H1 (cell line): Measurements from ENCODE around the gene KIR2DL4. TPM values are rescaled to one million over a fixed set of nuclear protein-coding genes. Genes with fewer than 3 reads are reported as not detected.

Experiments used
- CTCF ChIA-PET: fragments of 300-600 bp; sonication (Branson Sonifier 250); formaldehyde crosslinking; loops from one replicate; lab custom pipeline; 2021; ENCODE audit not compliant: partially characterized antibody; lab: Charles Lee
- POLR2A ChIA-PET: fragments of 300-600 bp; sonication (Branson Sonifier 250); formaldehyde crosslinking; loops from one replicate; lab custom pipeline; 2021; ENCODE audit warnings: inconsistent platforms; ENCODE audit not compliant: partially characterized antibody; lab: Charles Lee
- DNase-seq, 2 experiments: peaks; one replicate each; pipeline versions ENCODE4 v3.0.0 to v3.0.0-alpha.2; 2010 to 2022; ENCODE audit warnings: low spot score in 2 of 2, low read depth in 1 of 2, mixed read lengths in 1 of 2
- FAIRE-seq: peaks from 2 replicates; lab custom pipeline; 2011; peaks lifted over from hg19 to GRCh38; lab: Jason Lieb, UNC
- H2AFZ ChIP-seq: 2 replicates; pipeline ENCODE4 v1.8.1; 2012; ENCODE audit warnings: low read length, inconsistent platforms
- H2AK5ac ChIP-seq: 2 replicates; pipeline ENCODE4 v1.6.1; 2013; ENCODE audit warnings: low read depth, low read length
- H2BK120ac ChIP-seq: replicated peaks from 2 replicates; pipeline ENCODE3; 2013; ENCODE audit warnings: low read depth, low read length, inconsistent platforms
- H2BK12ac ChIP-seq: 2 replicates; pipeline ENCODE4 v1.6.1; 2013; ENCODE audit warnings: low read depth, low read length
- H2BK15ac ChIP-seq: 2 replicates; pipeline ENCODE4 v1.6.1; 2013; ENCODE audit warnings: low read length
- H2BK20ac ChIP-seq: 2 replicates; pipeline ENCODE4 v1.6.1; 2013; ENCODE audit warnings: low read length
- H2BK5ac ChIP-seq: 2 replicates; pipeline ENCODE4 v1.6.1; 2013; ENCODE audit warnings: low read depth, low read length
- H3K14ac ChIP-seq: 2 replicates; pipeline ENCODE4 v1.6.1; 2013; ENCODE audit warnings: inconsistent platforms; ENCODE audit not compliant: insufficient read length
- H3K18ac ChIP-seq: 2 replicates; pipeline ENCODE4 v1.6.1; 2013; ENCODE audit warnings: low read length; ENCODE audit errors: extremely low read depth
- H3K23ac ChIP-seq: 2 replicates; pipeline ENCODE4 v1.6.1; 2013; ENCODE audit warnings: inconsistent platforms; ENCODE audit not compliant: insufficient read length
- H3K23me2 ChIP-seq: 2 replicates; pipeline ENCODE4 v1.6.1; 2013; ENCODE audit warnings: low read depth, low read length
- H3K27ac ChIP-seq: 2 replicates; pipeline ENCODE4 v1.6.1; 2011; ENCODE audit warnings: low read depth, low read length, inconsistent platforms
- H3K27me3 ChIP-seq, 4 experiments: replicated peaks in 1 of 4; 1 replicate in 1 of 4; 2 replicates in 3 of 4; pipeline versions ENCODE4 v1.6.1 to v1.8.1; 2011 to 2013; ENCODE audit warnings: low read length in 3 of 4, mild to moderate bottlenecking in 3 of 4, inconsistent platforms in 2 of 4, mixed read lengths in 2 of 4, moderate library complexity in 1 of 4; ENCODE audit not compliant: control insufficient read depth in 3 of 4, insufficient read depth in 3 of 4; ENCODE audit errors: extremely low read depth in 1 of 4
- H3K36me3 ChIP-seq, 4 experiments: 2 replicates each; pipeline versions ENCODE4 v1.6.1 to v1.8.1; 2011 to 2013; ENCODE audit warnings: mild to moderate bottlenecking in 4 of 4, low read length in 3 of 4, moderate library complexity in 2 of 4, control low read depth in 1 of 4, inconsistent platforms in 1 of 4; ENCODE audit not compliant: insufficient read depth in 4 of 4, control insufficient read depth in 2 of 4
- H3K4ac ChIP-seq: replicated peaks from 2 replicates; pipeline ENCODE3; 2013; ENCODE audit warnings: low read length, low read depth, mixed read lengths, inconsistent platforms; ENCODE audit not compliant: insufficient read length
- H3K4me1 ChIP-seq, 4 experiments: replicated peaks in 1 of 4; 1 replicate in 1 of 4; 2 replicates in 3 of 4; pipeline versions ENCODE4 v1.6.1 to v1.8.1; 2011 to 2013; ENCODE audit warnings: low read length in 3 of 4, inconsistent platforms in 2 of 4, mixed read lengths in 1 of 4; ENCODE audit not compliant: insufficient read depth in 4 of 4, control insufficient read depth in 3 of 4
- H3K4me2 ChIP-seq, 2 experiments: 2 replicates each; pipeline versions ENCODE4 v1.6.1 to v1.8.1; 2011 to 2013; ENCODE audit warnings: low read depth in 2 of 2, low read length in 2 of 2, control low read depth in 1 of 2, inconsistent platforms in 1 of 2, mild to moderate bottlenecking in 1 of 2; ENCODE audit not compliant: insufficient read depth in 1 of 2
- H3K4me3 ChIP-seq, 4 experiments: fragments of 200-600, 300-600 bp in 1 of 4; sonication (generic), shearing (Covaris generic), sonication (Bioruptor Twin) in 1 of 4; 2 replicates each; pipeline versions ENCODE4 v1.5.1 to v1.8.1; 2011 to 2016; ENCODE audit warnings: low read length in 4 of 4, low read depth in 3 of 4, control low read depth in 2 of 4, inconsistent platforms in 2 of 4, mild to moderate bottlenecking in 2 of 4, mixed read lengths in 1 of 4, moderate library complexity in 1 of 4; ENCODE audit not compliant: insufficient read depth in 2 of 4; ENCODE audit errors: extremely low read depth in 1 of 4
- H3K56ac ChIP-seq: replicated peaks from 2 replicates; pipeline ENCODE3; 2013; ENCODE audit warnings: low read depth, mild to moderate bottlenecking, mixed read lengths, low read length, inconsistent platforms; ENCODE audit not compliant: insufficient read length
- H3K79me1 ChIP-seq: 2 replicates; pipeline ENCODE4 v1.6.1; 2013; ENCODE audit warnings: low read depth, low read length, control low read depth
- H3K79me2 ChIP-seq, 2 experiments: 2 replicates each; pipeline versions ENCODE4 v1.6.1 to v1.8.1; 2012 to 2013; ENCODE audit warnings: low read length in 2 of 2, mild to moderate bottlenecking in 2 of 2, inconsistent platforms in 1 of 2; ENCODE audit not compliant: insufficient read depth in 2 of 2, control insufficient read depth in 1 of 2
- H3K9ac ChIP-seq, 4 experiments: replicated peaks in 1 of 4; 1 replicate in 1 of 4; 2 replicates in 3 of 4; pipeline versions ENCODE4 v1.6.1 to v1.8.1; 2011 to 2013; ENCODE audit warnings: low read depth in 3 of 4, low read length in 3 of 4, control low read depth in 2 of 4, mild to moderate bottlenecking in 2 of 4, moderate library complexity in 2 of 4, inconsistent platforms in 1 of 4; ENCODE audit errors: extremely low read depth in 1 of 4
- H3K9me3 ChIP-seq, 2 experiments: 2 replicates each; pipeline versions ENCODE4 v1.6.1 to v1.8.1; 2012 to 2013; ENCODE audit warnings: mild to moderate bottlenecking in 2 of 2, moderate library complexity in 2 of 2, control low read depth in 1 of 2, inconsistent platforms in 1 of 2, low read depth in 1 of 2, low read length in 1 of 2, mixed read lengths in 1 of 2; ENCODE audit not compliant: insufficient read depth in 2 of 2
- H4K20me1 ChIP-seq, 2 experiments: replicated peaks in 1 of 2; 2 replicates each; pipeline versions ENCODE3 to v1.8.1; 2011 to 2013; ENCODE audit warnings: inconsistent platforms in 2 of 2, low read length in 2 of 2, mild to moderate bottlenecking in 1 of 2; ENCODE audit not compliant: insufficient read depth in 2 of 2, control insufficient read depth in 1 of 2
- H4K5ac ChIP-seq: 2 replicates; pipeline ENCODE4 v1.6.1; 2013; ENCODE audit warnings: low read length, low read depth, mixed read lengths, inconsistent platforms; ENCODE audit not compliant: insufficient read length
- H4K8ac ChIP-seq: 2 replicates; pipeline ENCODE4 v1.8.0; 2013; ENCODE audit warnings: mild to moderate bottlenecking, moderate library complexity, low read length, inconsistent platforms; ENCODE audit not compliant: insufficient read depth; ENCODE audit errors: extremely low read depth
- H4K91ac ChIP-seq: replicated peaks from 2 replicates; pipeline ENCODE3; 2013; ENCODE audit warnings: low read length, mixed read lengths, inconsistent platforms; ENCODE audit not compliant: insufficient read length
- ASH2L ChIP-seq: fragments of 200-600, 300-600 bp; sonication (generic); IDR thresholded peaks from one replicate; pipeline ENCODE4 v1.7.1; 2017; ENCODE audit warnings: low read length
- CBX5 ChIP-seq: fragments of 300-800, 300-1000 bp; sonication (generic); IDR thresholded peaks from 2 replicates; pipeline ENCODE4 v1.7.1; 2016; ENCODE audit warnings: antibody characterized with exemption, low read length, low read depth
- JUN ChIP-seq: IDR thresholded peaks from 2 replicates; pipeline ENCODE4 v1.6.1; 2011; ENCODE audit warnings: low read depth, mild to moderate bottlenecking, improper control_type of control experiment, low read length
- NRF1 ChIP-seq: IDR thresholded peaks from 2 replicates; pipeline ENCODE4 v1.6.1; 2011; ENCODE audit warnings: mild to moderate bottlenecking, low read depth, low read length, improper control_type of control experiment
- RFX5 ChIP-seq: IDR thresholded peaks from 2 replicates; pipeline ENCODE4 v1.6.1; 2011; ENCODE audit warnings: low read depth, low read length, improper control_type of control experiment, borderline replicate concordance
- SIN3A ChIP-seq, 2 experiments: IDR thresholded peaks in 1 of 2; conservative IDR thresholded peaks in 1 of 2; 2 replicates each; pipeline ENCODE4 v1.6.1; 2011 to 2012; ENCODE audit warnings: low read length in 2 of 2, improper control_type of control experiment in 1 of 2, low read depth in 1 of 2, mild to moderate bottlenecking in 1 of 2
- SP2 ChIP-seq: IDR thresholded peaks from 2 replicates; pipeline ENCODE4 v1.6.1; 2012; ENCODE audit warnings: mild to moderate bottlenecking, low read length, inconsistent platforms
- TAF7 ChIP-seq: optimal IDR thresholded peaks from 2 replicates; pipeline ENCODE3; 2011; ENCODE audit warnings: low read depth, mild to moderate bottlenecking, inconsistent platforms, low read length, moderate library complexity, borderline replicate concordance
- WGBS, 2 experiments: shearing (Covaris generic) in 1 of 2; methylation state at CpG; one replicate each; pipeline versions ENCODE4 v1.1.6 to v1.1.7; 2013 to 2015; ENCODE audit warnings: low lambda C conversion rate in 2 of 2, mixed read lengths in 2 of 2, inconsistent platforms in 1 of 2, low coverage in 1 of 2, missing lambda C conversion rate in 1 of 2; ENCODE audit not compliant: insufficient replicate concordance in 2 of 2, insufficient coverage in 1 of 2, insufficient read length in 1 of 2; ENCODE audit errors: extremely low coverage in 1 of 2, missing lambda C conversion rate in 1 of 2; 5-methylcytosine and 5-hydroxymethylcytosine counted together
- polyA plus RNA-seq, 7 experiments: library from polyadenylated mRNA; depleted of rRNA in 3 of 7; stranded (reverse) in 5 of 7; unstranded in 2 of 7; fragments of >200 nt in 5 of 7; fragments of 200-250 nt in 2 of 7; gene quantifications; 1 replicate in 5 of 7; 2 replicates in 1 of 7; 4 replicates in 1 of 7; pipeline versions ENCODE4 v1.2.1 to v1.2.3, GENCODE V29; 2011 to 2013; ENCODE audit warnings: missing spikeins in 2 of 7, mixed read lengths in 2 of 7
- total RNA-seq: library from RNA; stranded (reverse); fragmentation: NEBNext Ultra II Directional; extraction: Animal tissue kit (Norgen Biotek cat#: 25700); gene quantifications from 2 replicates; pipeline ENCODE4 v1.2.1, GENCODE V29; 2021
- TF ChIP-seq, protein P1 (sequence below): IDR thresholded peaks from 2 replicates; pipeline ENCODE4 v1.6.1; 2012; ENCODE audit warnings: low read length, inconsistent platforms

KIR2DL4 gene
- total and polyA plus RNA-seq, 2 of the 8 experiments (the other 6 are each of a cell fraction or from before 2014, with no cell fraction given): not detected

DNA sequence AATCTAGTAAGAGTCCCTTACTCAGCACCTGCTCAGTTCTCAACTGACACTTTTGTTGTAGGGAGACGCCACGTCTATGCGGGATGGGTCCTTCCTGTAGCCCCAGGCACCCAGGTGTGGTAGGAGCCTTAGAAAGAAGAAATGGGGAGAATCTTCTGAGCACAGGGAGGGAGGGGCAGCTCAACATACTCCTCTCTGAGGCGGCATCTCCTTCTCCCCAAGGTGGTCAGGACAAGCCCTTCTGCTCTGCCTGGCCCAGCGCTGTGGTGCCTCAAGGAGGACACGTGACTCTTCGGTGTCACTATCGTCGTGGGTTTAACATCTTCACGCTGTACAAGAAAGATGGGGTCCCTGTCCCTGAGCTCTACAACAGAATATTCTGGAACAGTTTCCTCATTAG is 1.2 kb downstream of the KIR2DL4 start:
- Histone ChIP-seq H3K23ac (no peak overlapping the region), H3K27me3 (no peaks in the 10 kb centered on the region), H3K9me3 (peaks cover 66 to 75% of the 10 kb centered on the region in 2 experiments), H3K79me1 (no peaks in the 10 kb centered on the region), H2AK5ac (no peak overlapping the region), H3K36me3 (no peaks in the 10 kb centered on the region; a peak in 1 of 8 replicates), H3K27ac (no peak overlapping the region), H2BK120ac (no peak overlapping the region), H3K4me1 (no peaks in the 10 kb centered on the region), H2BK5ac (no peak overlapping the region), H3K9ac (no peak overlapping the region), H2AFZ (no peak overlapping the region), H3K14ac (no peak overlapping the region), H4K8ac (no peak overlapping the region), H4K5ac (no peak overlapping the region), H3K4me2 (no peak overlapping the region), H3K79me2 (no peaks in the 10 kb centered on the region), H4K91ac (no peak overlapping the region), H3K23me2 (no peaks in the 10 kb centered on the region), H2BK12ac (no peak overlapping the region), H4K20me1 (no peaks in the 10 kb centered on the region), H2BK15ac (no peak overlapping the region), H3K56ac (no peak overlapping the region), H3K18ac (no peak overlapping the region), H3K4ac (no peak overlapping the region), H3K4me3 (no peak overlapping the region), H2BK20ac (no peak overlapping the region)
- FAIRE-seq: no peak
- CTCF ChIA-PET: no interaction called here
- POLR2A ChIA-PET: no interaction called here
- 73% methylated on average over 10 of the region's 10 CpGs; no CpG with 5 or more reads in 1 of the 2 experiments for WGBS, 2 experiments
- no peak for DNase-seq
- TF ChIP-seq SP2 (no peak), SIN3A (conservative IDR thresholded peaks at IDR 0.05 in 1 of 2, IDR thresholded peaks at IDR 0.05 in 1 of 2; ENCODE audit: low read depth in 1 of 2, low read length in 2 of 2) (no peak), CBX5 (no peak), ASH2L (no peak), JUN (no peak), RFX5 (no peak), TAF7 (no peak), NRF1 (no peak)
- TF ChIP-seq, protein P1, sequence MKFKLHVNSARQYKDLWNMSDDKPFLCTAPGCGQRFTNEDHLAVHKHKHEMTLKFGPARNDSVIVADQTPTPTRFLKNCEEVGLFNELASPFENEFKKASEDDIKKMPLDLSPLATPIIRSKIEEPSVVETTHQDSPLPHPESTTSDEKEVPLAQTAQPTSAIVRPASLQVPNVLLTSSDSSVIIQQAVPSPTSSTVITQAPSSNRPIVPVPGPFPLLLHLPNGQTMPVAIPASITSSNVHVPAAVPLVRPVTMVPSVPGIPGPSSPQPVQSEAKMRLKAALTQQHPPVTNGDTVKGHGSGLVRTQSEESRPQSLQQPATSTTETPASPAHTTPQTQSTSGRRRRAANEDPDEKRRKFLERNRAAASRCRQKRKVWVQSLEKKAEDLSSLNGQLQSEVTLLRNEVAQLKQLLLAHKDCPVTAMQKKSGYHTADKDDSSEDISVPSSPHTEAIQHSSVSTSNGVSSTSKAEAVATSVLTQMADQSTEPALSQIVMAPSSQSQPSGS: no peak
